Measurements from ENCODE around the gene TGFB2. TPM values are rescaled to one million over a fixed set of nuclear protein-coding genes. Genes with fewer than 3 reads are reported as not detected.

TGFB2 gene
- total RNA-seq, 1 experiment from 2014 or later: not detected

DNA sequence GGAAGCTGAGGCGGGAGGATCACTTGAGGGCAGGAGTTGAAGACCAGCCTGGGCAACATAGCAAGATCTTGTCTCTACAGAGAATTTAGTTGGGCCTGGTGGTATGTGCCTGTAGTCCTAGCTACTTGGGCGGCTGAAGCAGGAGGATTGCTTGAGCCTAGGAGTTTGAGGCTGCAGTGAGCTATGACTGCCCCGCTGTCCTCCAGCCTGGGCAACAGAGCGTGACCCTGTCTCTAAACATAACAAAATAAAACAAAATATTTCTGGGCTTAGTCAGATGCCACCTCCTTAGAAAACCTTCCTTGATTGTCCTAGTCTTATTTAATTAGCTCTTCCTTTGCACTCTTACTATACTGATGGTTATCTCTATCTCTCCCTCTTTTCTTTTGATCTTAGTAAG is 8.5 kb downstream of the TGFB2 start:
- Histone ChIP-seq H3K9me3 (ENCODE audit: control insufficient read depth, low read depth, low read length) (no peaks in the 10 kb centered on the region), H2BK120ac (ENCODE audit: low read depth, low read length, poor library complexity, severe bottlenecking) (no peak overlapping the region), H3K4ac (ENCODE audit: low read depth, low read length) (no peak overlapping the region), H3K79me1 (ENCODE audit: insufficient read depth, low read depth, low read length, poor library complexity, severe bottlenecking) (no peaks in the 10 kb centered on the region), H3K9ac (ENCODE audit: extremely low read depth, insufficient read length, low read length) (no peak overlapping the region), H4K20me1 (ENCODE audit: control insufficient read depth, insufficient read depth, insufficient read length) (no peaks in the 10 kb centered on the region), H3K23ac (ENCODE audit: insufficient read length, low read depth, low read length) (no peak overlapping the region), H4K8ac (replicated peaks; ENCODE audit: insufficient read length, low read depth, low read length) (no peak overlapping the region), H3K23me2 (ENCODE audit: insufficient read length, low read depth, low read length, poor library complexity, severe bottlenecking) (no peaks in the 10 kb centered on the region), H3K14ac (ENCODE audit: insufficient read depth, low read length) (no peak overlapping the region), H3K4me2 (ENCODE audit: insufficient read depth, insufficient read length, low read length) (no peak overlapping the region), H4K5ac (ENCODE audit: insufficient read length, low read depth, low read length) (no peak overlapping the region), H3K27me3 (ENCODE audit: insufficient read depth, low read length) (no peaks in the 10 kb centered on the region), H2AK5ac (ENCODE audit: insufficient read length, low read length) (no peak overlapping the region), H2AFZ (ENCODE audit: low read length) (no peak overlapping the region), H3K27ac (ENCODE audit: insufficient read length, low read depth, low read length) (no peak overlapping the region), H3K79me2 (ENCODE audit: insufficient read depth, low read length) (no peaks in the 10 kb centered on the region), H2BK15ac (ENCODE audit: low read depth, low read length) (no peak overlapping the region), H2BK5ac (ENCODE audit: insufficient read length, low read length) (no peak overlapping the region), H2BK12ac (ENCODE audit: insufficient read length, low read depth, low read length) (no peak overlapping the region), H4K91ac (ENCODE audit: insufficient read length, low read depth, low read length) (no peak overlapping the region), H3K18ac (ENCODE audit: insufficient read length, low read depth, low read length) (no peak overlapping the region), H3K4me1 (ENCODE audit: insufficient read depth, low read length) (no peaks in the 10 kb centered on the region), H2BK20ac (ENCODE audit: low read depth, low read length, poor library complexity, severe bottlenecking) (no peak overlapping the region), H3T11ph (ENCODE audit: low read length) (no peak overlapping the region), H3K56ac (ENCODE audit: insufficient read length, low read depth, low read length) (no peak overlapping the region)
- TF ChIP-seq, protein P1, sequence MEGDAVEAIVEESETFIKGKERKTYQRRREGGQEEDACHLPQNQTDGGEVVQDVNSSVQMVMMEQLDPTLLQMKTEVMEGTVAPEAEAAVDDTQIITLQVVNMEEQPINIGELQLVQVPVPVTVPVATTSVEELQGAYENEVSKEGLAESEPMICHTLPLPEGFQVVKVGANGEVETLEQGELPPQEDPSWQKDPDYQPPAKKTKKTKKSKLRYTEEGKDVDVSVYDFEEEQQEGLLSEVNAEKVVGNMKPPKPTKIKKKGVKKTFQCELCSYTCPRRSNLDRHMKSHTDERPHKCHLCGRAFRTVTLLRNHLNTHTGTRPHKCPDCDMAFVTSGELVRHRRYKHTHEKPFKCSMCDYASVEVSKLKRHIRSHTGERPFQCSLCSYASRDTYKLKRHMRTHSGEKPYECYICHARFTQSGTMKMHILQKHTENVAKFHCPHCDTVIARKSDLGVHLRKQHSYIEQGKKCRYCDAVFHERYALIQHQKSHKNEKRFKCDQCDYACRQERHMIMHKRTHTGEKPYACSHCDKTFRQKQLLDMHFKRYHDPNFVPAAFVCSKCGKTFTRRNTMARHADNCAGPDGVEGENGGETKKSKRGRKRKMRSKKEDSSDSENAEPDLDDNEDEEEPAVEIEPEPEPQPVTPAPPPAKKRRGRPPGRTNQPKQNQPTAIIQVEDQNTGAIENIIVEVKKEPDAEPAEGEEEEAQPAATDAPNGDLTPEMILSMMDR (conservative IDR thresholded peaks at IDR 0.05): no peak
- no peaks in the 10 kb centered on the region for H3K9me3 Mint-ChIP-seq
- no peak overlapping the region; a peak in 1 of 7 replicates for H3K27ac Mint-ChIP-seq
- H3K27me3 Mint-ChIP-seq (ENCODE audit: low read depth): no peaks in the 10 kb centered on the region; the same call in 1 of the 2 replicates
- no CpG with 5 or more reads among the region's 4 CpGs for WGBS (ENCODE audit: extremely low coverage, insufficient read length, low lambda C conversion rate)
- H3K4me1 Mint-ChIP-seq: peaks cover 11 to 17% of the 10 kb centered on the region in 2 experiments
- no peak for DNase-seq
- H3K36me3 Mint-ChIP-seq (ENCODE audit: insufficient read depth in 1 of 3, low read depth in 3 of 3): no peaks in the 10 kb centered on the region
- no peak overlapping the region for H3K4me3 Mint-ChIP-seq
